HG02588 (cell line): Measurements from ENCODE around the gene USP48.
"Not testable (repeated sequence)": the region's sequence is repeated elsewhere in the genome, so short reads cannot be mapped to it uniquely, and the experiment has no call there.

ENCODE experiments used
- ATAC-seq: cut with Tn5 transposase; IDR thresholded peaks from one replicate; pipeline ENCODE4 v1.9.1; 2021; ENCODE audit warnings: mild to moderate bottlenecking, moderate library complexity; ENCODE audit not compliant: unreplicated experiment

USP48 gene, protein sequence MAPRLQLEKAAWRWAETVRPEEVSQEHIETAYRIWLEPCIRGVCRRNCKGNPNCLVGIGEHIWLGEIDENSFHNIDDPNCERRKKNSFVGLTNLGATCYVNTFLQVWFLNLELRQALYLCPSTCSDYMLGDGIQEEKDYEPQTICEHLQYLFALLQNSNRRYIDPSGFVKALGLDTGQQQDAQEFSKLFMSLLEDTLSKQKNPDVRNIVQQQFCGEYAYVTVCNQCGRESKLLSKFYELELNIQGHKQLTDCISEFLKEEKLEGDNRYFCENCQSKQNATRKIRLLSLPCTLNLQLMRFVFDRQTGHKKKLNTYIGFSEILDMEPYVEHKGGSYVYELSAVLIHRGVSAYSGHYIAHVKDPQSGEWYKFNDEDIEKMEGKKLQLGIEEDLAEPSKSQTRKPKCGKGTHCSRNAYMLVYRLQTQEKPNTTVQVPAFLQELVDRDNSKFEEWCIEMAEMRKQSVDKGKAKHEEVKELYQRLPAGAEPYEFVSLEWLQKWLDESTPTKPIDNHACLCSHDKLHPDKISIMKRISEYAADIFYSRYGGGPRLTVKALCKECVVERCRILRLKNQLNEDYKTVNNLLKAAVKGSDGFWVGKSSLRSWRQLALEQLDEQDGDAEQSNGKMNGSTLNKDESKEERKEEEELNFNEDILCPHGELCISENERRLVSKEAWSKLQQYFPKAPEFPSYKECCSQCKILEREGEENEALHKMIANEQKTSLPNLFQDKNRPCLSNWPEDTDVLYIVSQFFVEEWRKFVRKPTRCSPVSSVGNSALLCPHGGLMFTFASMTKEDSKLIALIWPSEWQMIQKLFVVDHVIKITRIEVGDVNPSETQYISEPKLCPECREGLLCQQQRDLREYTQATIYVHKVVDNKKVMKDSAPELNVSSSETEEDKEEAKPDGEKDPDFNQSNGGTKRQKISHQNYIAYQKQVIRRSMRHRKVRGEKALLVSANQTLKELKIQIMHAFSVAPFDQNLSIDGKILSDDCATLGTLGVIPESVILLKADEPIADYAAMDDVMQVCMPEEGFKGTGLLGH

DNA sequence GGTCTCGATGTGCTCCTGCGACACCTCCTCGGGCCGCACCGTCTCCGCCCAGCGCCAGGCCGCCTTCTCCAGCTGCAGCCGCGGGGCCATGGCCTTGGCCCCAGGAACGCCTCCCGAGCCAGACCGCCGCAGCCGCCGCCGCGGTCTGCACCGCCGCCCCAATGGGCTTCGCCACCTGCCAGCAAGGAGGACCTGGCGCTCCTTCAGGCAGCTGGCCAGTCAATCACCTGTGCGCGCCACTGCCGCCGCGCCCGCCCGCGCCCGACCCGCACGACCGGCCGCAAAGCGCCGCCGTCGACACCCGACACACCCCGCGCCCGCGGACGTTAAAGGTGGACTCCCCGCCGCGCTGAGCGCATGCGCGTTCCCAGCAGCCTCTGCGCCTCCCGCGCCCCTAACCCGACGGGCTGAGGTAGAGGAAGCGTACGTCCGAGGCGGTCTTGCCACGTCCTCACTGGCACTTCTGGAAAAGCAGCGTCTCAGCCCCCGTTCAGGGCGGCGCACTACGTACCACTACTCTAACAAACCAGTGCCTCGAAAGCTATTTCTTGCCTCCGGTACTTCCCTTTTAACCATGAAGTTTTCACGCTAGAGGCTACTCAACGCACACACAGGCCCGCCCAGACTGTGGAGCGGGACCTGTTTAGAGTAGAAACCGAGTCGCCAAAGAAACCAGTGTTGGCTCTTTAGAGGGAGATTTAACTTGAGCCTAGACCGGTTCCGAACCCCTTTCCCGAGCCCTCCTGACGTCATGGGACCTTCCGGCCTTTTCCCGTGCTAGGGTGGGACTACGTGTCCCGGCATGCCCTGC, at the start of gene USP48:
USP48 (minus strand) TSS at position 282 of the 811 bp plus-strand sequence; CDS start at position 90, 192 bp downstream.
- ATAC-seq, result peak; percentile 67

DNA sequence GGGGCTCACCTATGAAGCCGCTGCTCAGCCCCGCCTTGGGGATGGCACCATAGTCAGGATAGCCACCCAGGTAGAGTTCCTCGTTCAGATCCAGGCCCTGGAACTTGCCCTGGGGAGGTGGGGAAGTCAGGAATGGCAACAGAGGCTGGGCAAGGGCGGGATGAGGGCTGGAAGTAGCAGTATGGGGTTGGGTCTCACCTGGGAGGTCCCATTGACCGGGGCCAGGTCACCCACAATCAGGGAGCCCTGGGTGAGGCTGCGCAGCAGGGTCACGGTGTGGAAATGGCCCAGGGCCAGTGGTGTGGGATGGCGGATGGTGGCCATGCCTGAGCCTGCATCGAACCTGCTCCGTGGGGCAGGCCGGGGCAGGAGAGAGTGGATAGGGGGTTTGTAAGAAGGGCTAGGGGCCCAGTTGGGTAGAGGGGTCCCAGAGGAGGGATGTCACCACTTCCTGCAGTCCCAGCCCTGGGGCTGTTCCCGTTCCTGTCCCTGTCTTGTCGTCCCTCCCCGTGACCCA, 48.6 kb upstream of the USP48 start:
- ATAC-seq, result no peak

DNA sequence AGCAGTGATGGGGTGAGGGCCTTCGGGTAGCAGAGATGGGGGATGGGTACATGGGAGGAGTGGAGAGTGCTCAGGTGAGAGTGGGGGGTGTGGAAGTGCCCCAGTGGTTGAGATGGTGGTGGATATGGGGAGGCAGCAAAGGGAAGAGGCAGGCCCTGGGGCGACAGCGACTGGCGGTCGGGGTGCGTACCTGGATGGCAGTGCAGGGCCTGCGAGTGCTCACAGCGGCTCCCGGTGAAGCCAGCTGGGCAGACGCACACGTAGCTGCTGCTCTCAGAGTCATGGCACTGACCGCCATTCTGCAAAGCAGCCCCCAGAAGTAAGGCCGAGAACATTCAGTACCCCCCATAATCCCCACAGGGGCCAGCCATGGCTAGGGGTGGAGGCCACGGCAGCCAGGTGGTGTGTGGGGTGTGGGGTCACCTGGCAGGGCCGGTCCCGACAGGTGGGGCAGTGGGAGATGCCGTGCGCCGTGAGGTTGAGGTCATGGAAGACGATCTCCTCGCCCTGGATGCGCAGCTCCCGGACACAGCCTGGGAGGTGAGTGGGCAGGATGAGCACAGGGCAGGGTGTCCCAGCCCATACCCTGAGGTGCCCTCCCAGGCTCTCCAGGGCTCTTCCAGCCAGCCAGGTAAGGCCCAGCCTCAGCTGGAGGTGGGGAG, 48.0 kb upstream of the USP48 start:
- no peak for ATAC-seq

DNA sequence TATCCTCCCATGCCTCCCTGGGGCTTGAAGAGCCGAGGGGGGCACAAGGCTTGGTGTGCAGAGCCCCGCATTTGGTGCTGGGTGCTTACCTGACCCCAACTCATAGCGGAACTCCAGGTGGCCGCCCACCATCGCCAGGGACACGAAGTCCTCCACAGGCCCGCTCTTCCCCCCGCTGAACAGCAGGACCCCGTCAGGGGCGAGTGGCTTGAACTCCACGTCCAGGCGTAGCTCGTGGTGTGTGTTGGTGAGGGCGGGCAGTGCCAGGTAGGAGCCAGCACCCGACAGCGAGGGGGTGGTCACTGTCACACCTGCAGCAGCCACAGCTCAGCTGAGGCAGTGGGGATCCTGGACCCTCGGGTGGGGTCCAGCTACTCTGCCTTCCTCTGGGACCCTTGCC, 46.3 kb upstream of the USP48 start:
- ATAC-seq, result no peak

DNA sequence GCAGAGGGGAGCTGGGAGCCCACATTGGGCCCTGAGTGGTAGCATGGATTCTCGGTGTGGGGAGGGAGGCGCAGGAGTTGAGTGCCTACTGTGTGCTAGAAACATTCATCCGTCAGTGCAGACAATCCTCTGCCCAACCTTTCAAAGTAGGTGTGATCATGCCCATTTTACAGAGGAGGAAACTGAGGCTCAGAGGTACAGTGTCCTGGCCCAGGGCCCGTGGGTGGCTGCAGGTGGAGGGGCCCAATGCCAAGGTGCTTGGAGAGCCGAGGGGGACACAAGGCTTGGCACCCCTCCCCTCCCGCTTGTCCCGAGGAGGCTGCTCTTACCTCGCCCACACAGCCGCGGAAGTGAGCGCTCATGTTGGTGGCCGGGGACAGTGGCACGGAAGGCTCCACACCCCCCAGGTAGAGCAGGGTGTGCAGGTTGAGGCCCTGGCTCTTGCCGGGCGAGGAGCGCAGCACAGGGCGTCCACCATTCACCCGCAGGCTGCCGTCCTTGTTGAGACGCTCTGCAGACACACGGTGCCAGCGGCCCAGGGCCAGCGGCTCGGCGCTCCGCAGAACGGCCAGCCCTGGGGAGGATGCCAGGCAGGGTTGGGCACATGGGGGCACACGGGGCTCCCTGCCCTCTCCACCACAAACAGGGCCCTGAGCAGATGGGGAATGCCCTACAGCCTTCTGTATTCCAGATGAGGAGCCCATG, 45.7 kb upstream of the USP48 start:
- no peak for ATAC-seq

DNA sequence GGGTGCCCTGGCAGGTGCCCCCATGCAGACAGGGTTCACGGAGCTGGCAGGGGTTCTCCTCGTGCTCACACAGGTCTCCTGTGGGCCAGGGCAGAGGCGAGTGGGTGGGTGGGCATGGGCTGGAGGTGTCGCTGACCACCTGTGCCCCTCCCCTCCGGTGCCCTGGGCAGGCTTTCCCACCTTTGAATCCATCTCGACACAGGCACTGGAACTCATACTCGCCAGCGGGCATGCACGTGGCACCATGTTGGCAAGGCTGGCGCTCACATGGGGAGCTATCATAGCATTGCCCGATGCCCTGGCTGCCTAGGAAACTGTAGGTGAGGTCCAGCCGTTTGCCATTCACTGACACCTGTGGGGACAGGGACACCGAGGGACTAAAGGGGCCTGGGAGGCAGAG, 45.1 kb upstream of the USP48 start:
- ATAC-seq, result no peak

DNA sequence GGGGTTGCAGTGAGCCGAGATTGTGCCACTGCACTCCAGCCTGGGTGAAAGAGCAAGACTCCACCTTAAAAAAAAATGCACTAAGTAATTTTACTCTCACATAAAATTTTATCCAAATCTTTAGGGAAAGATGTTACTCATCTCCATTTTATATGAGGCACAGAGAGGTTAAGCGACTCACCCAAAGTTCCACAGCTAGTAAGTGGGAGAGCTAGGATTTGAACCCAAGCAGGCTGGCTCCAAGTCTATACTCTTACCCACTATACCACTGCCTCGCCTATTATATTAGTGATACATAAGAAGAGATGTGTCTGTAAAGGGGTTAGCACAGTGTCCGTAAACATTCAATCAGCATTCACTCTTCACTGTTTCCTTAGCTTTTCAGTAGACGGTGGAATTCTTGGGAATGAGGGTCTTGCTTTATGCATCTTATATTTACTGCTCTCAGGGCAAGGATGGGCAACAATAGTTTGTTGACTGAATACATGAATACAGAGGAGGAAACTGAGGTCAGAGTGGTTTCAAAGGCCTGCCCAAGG, 44.3 kb upstream of the USP48 start:
- ATAC-seq, result no peak

DNA sequence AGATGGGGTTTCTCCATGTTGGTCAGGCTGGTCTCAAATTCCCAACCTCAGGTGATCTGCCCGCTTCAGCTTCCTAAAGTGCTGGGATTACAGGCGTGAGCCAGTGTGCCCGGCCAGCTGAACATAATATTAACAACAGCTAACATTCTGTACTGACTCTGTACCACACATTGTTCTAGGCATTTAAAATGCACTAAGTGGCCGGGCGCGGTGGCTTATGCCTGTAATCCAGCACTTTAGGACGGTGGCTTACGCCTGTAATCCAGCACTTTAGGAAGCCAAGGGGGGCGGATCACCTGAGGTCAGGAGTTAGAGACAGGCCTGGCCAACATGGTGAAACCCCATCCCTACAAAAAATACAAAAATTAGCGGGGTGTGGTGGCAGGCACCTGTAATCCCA, 43.7 kb upstream of the USP48 start:
- not testable (repeated sequence) for ATAC-seq

DNA sequence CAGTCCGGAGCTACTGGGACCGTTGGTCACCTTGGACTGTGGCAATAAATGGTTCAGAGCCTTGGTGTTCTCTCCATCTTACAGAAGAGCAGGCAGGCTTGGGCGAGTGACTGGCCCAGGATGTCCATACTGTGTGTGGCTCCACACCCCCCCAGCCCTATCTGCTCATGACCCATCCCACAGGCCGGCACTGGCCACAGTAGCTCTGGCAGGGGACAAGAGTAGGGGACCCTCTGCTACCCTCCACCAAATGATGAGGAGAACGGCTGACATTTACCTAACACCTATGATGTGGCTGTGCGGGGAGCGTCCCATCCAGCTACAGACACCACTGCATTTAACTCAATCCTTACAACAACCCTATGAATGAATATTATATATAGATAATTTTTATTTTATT, 42.4 kb upstream of the USP48 start:
- no peak for ATAC-seq

DNA sequence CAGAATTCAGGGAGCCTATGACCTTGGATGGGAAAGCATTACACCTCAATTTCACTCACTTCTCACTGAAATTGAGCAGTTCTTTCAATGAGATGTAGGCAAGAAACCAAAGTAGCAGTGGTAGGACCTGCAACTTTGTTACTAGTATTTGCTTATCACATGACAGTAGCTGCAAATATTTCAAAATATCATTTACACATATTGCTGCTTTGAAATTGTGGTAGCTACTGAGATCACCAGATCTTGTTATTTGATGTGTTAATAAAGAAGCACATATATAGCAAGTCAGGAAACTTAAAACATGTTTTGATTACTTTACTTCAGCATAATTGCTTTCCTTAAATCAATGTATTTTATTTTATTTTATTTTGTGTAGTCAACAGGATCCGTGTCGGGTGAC, 42.0 kb upstream of the USP48 start:
- no peak for ATAC-seq

DNA sequence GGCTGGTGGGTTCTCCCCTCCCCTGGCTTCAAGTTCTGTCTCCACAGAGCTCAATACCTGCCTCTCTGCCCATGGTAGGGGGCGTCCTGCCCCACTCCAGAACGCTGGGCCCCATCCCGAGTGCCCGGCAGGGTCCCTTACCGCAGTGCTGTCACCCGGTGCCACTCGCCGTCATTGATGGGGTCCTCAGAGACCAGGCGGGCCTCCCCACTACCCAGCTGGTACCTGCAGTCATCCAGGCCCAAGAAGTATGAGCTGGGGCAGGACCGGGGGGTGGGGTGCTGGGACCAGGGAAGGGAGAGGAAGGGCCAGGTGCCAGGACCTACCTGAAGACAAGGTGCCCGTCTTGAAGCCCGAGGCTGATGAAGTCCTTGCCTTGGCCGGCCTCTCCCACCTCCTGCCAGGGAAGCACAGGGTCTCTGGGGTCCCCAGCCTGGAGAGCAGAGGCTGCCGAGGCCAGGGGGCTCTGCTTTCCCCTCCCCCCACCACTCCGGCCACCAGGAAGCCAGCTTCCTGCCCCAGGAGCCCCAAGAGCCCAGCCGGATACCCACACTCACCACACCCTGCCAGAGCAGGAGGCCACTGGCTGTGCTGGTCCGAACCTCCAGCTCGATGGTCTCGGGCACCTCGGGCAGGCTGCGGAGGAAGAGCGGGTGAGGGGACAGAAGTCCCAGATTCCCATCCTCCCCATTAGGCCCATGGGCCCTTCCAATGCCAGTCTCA, 41.2 kb upstream of the USP48 start:
- no peak for ATAC-seq

DNA sequence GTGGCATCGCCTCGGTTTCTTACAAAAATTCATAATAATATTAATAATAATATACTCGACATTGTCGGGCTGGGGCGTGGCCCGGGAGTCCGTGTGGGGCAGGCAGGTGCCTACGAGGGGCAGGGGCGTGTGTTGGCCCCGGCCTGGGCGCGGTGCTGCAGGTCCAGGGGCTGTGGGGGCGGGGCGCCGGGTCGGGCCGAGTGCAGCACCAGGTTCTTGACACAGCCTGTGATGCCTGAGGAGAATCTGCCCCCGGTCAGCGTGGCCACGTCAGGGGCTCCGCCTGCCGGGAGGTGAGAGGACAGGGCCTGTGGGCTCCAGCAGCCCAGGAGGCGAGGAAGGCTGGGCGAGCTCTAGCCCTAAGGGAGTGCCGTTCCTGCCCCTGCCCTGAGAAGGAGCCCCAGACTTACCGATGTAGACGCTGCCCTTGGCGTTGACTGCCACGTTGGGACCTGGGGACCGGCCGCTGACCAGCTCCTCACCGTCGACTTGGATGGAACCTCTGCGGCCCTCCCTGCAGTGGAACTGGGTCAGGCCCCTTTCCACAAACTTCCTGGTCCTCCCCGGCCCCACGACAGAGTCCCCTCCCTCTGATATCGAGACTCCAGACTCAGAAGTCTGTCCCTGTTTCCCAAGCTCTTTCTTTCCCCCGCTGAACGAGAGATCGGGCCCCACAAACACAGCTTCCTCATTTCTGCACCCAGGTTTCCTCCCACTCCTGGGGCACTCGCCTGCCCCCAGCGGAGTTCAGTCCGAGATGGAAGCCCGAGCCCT, 40.4 kb upstream of the USP48 start:
- ATAC-seq, result no peak

DNA sequence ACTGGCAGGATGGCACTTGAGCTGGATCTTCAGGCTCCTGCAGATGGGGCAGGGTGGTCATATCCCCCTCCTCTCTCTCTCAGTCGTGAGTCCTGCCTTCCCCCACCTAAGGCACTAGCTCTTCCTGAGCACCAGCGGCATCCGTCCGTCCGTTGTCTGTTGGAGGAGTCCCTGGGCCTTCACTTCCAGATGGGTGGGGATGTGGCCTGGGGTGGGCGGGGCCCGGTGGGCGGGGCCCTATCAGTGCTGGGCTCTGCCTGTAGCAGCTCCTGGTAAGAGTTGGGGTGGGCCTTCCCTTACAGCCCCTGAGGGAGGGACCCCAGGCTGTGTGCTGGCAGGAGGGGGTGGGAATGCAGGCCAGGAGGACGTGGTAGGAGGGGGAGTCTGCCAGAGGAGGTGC, 39.4 kb upstream of the USP48 start:
- no peak for ATAC-seq

DNA sequence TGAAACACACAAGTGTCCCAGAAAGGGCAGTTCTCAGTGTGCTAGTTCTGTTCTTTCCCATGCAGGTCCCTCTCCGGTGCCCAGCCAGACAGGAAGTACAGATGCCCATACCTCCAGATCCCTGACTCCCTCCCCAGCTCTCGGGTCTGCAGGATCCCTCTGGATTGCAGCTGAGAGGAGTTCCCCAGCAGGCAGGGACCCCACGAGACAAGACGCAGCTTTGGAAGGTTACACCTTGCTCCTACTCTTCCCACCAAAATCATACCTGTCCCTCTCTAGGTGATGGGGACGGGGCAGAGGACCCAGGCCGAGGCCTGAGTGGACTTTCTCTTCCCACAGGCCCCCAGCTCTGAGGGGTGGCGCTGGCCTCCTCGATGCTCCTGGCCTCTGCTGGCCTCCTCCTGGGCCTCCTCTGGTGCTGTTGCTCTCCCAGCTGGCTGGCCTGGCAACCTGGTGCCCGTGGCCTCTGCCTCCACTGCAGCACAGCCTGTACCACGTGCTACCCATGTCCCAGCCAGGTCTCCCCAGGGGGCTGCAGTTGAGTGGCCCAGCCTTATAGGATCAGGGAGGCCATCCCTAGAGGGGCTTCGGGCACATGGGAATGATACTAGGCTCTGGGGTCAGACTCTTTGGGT, 38.6 kb upstream of the USP48 start:
- ATAC-seq, result no peak

DNA sequence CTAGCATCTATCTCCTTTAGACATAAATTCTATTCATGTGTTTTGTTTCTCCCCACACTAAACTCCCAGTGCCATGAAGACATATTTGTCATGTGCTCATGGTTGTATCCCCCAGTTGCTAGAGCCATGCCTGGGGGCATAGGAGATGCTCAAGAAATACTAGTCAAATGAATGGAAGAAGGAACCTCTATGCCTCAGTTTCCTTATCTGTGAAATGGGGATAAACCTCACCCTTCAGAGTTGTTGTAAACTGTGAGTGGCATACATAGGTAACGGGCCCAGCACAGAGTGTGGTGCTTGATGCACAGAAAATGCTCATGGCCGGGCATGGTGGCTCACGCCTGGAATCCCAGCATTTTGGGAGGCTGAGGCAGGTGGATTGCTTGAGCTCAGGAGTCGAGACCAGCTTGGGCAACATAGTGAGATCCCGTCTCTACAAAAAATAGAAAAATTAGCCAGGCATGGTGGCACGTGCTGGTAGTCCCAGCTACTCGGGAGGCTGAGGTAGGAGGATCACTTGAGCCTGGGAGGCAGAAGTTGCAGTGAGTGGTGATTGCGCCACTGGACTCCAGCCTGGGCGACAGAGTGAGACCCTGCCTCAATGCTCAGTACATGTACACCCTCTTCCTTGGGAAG, 37.8 kb upstream of the USP48 start:
- ATAC-seq, result no peak

DNA sequence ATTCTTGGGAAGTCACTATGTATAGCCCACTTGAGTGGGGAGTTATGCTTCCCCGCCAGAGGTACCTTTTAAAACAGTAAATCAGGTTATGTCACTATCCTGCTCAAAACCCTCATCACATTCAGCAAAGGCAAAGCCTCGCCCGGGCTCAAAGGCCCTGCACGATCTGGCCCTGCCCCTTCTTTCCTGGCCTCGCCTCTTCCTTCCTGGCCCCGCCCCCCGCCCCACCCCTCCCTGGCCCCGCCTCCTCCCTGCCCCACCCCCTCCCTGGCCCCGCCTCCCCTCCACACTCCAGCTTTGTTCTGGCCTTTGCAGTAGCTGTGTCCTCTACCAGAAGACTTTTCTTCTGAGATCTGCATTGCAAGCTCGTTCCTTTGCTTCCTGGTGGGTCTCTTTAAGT, 35.7 kb upstream of the USP48 start:
- no peak for ATAC-seq
